ENCODE data around the gene FMNL2.

- no peak for TF ChIP-seq CTCF (IDR thresholded peaks at IDR 0.05; ENCODE audit: insufficient read depth, low read length, poor library complexity, severe bottlenecking)
- no peak for TF ChIP-seq EZH2phosphoT487 (conservative IDR thresholded peaks at IDR 0.05; ENCODE audit: low read length)
These were observed 292.0 kb downstream of the FMNL2 start for GRCh38 chr2:152626911-152627339.

Data from SU-DHL-6 (cell line).